CD4-positive, alpha-beta T cell treated with Interleukin-10 for 1 hour (primary cell): Measurements from ENCODE around the gene ZNF605.
"Not testable (repeated sequence)": the region's sequence is repeated elsewhere in the genome, so short reads cannot be mapped to it uniquely, and the experiment has no call there.

ENCODE experiments used
- DNase-seq: peaks from one replicate; pipeline ENCODE4 v3.0.0-alpha.2; 2020

Gene ZNF605

GRCh38 chr12:132948146-132949066, 7.7 kb downstream of the ZNF605 start:
- no peak for DNase-seq

GRCh38 chr12:132946246-132946820, 9.8 kb downstream of the ZNF605 start:
- no peak for DNase-seq

- DNase-seq, result no peak
These were observed 10.3 kb downstream of the ZNF605 start for GRCh38 chr12:132945806-132946205.

GRCh38 chr12:132942611-132943010, 13.5 kb downstream of the ZNF605 start:
- no peak for DNase-seq

- DNase-seq, result no peak
These were observed 14.7 kb downstream of the ZNF605 start for GRCh38 chr12:132941336-132941954.

GRCh38 chr12:132940071-132940719, 15.9 kb downstream of the ZNF605 start:
- no peak for DNase-seq

- not testable (repeated sequence) for DNase-seq
These were observed 17.3 kb downstream of the ZNF605 start for GRCh38 chr12:132938807-132939206.

GRCh38 chr12:132937476-132937875, 18.6 kb downstream of the ZNF605 start:
- DNase-seq, result no peak

GRCh38 chr12:132936921-132937320, 19.2 kb downstream of the ZNF605 start:
- DNase-seq, result not testable (repeated sequence)

GRCh38 chr12:132936163-132936562, 19.9 kb downstream of the ZNF605 start:
- no peak for DNase-seq

- DNase-seq, result no peak
These were observed 29.7 kb downstream of the ZNF605 start for GRCh38 chr12:132926415-132926833.

GRCh38 chr12:132925597-132926414, 30.3 kb downstream of the ZNF605 start:
- DNase-seq, result no peak

GRCh38 chr12:132924356-132924755, 31.8 kb downstream of the ZNF605 start:
- no peak for DNase-seq

- no peak for DNase-seq
These were observed 32.7 kb downstream of the ZNF605 start for GRCh38 chr12:132923356-132923909.

GRCh38 chr12:132922676-132923075, 33.4 kb downstream of the ZNF605 start:
- no peak for DNase-seq

GRCh38 chr12:132921685-132922084, 34.4 kb downstream of the ZNF605 start:
- no peak for DNase-seq

GRCh38 chr12:132918680-132919079, 37.4 kb downstream of the ZNF605 start:
- DNase-seq, result no peak

- no peak for DNase-seq
These were observed 47.1 kb downstream of the ZNF605 start for GRCh38 chr12:132909030-132909368.

- peak; percentile 97 for DNase-seq
These were observed 47.7 kb downstream of the ZNF605 start for GRCh38 chr12:132908145-132909029.

- DNase-seq, result not testable (repeated sequence)
These were observed 48.3 kb downstream of the ZNF605 start for GRCh38 chr12:132907789-132908144.

GRCh38 chr12:132907216-132907615, 48.9 kb downstream of the ZNF605 start:
- peak; percentile 6 for DNase-seq
